Ascending aorta (tissue), 2 donors: ENCODE data around the gene RGSL1. TPM values are rescaled to one million over a fixed set of nuclear protein-coding genes. Genes with fewer than 3 reads are reported as not detected.

Experiments used
- DNase-seq, 2 donors: peaks; one replicate each; pipeline ENCODE4 v3.0.0-alpha.2; 2019; ENCODE audit warnings: low spot score in 2 of 2
- H3K27ac ChIP-seq, 2 donors: fragments of 200-600 bp; sonication (generic); one replicate each; pipeline ENCODE4 v1.5.1; 2016 to 2017; ENCODE audit warnings: mild to moderate bottlenecking in 1 of 2
- H3K27me3 ChIP-seq: fragments of 200-600 bp; sonication (generic); one replicate; pipeline ENCODE4 v1.5.1; 2017
- H3K36me3 ChIP-seq, 2 donors: fragments of 200-600 bp; sonication (generic); one replicate each; pipeline ENCODE4 v1.5.1; 2016
- H3K4me1 ChIP-seq, 2 donors: fragments of 200-600 bp; sonication (generic); one replicate each; pipeline ENCODE4 v1.5.1; 2016 to 2017; ENCODE audit warnings: mild to moderate bottlenecking in 1 of 2
- H3K4me3 ChIP-seq, 2 donors: fragments of 200-600 bp; sonication (generic); one replicate each; pipeline ENCODE4 v1.5.1; 2016 to 2017; ENCODE audit warnings: mild to moderate bottlenecking in 1 of 2
- H3K9me3 ChIP-seq, 2 donors: fragments of 200-600 bp; sonication (generic); one replicate each; pipeline ENCODE4 v1.5.1; 2016
- CTCF ChIP-seq, 3 experiments: fragments of 200-600 bp in 2 of 3; fragments of 450-650 bp in 1 of 3; sonication (generic) in 2 of 3; IDR thresholded peaks; one replicate each; pipeline ENCODE4 v1.5.1; 2016 to 2019; ENCODE audit warnings: antibody characterized with exemption in 3 of 3, mild to moderate bottlenecking in 1 of 3, moderate library complexity in 1 of 3
- intact Hi-C: fragments of 100-400 bp; cut with DNase I; formaldehyde crosslinking; loops from one replicate; pipeline ENCODE4 v1.15.1; 2023
- total RNA-seq: library from RNA; depleted of rRNA; stranded (reverse); fragments of >200 nt; gene quantifications from one replicate; pipeline ENCODE4 v1.1.0, GENCODE V29; 2016

RGSL1 gene
- total RNA-seq, 1 donor from 2014 or later: not detected

DNA sequence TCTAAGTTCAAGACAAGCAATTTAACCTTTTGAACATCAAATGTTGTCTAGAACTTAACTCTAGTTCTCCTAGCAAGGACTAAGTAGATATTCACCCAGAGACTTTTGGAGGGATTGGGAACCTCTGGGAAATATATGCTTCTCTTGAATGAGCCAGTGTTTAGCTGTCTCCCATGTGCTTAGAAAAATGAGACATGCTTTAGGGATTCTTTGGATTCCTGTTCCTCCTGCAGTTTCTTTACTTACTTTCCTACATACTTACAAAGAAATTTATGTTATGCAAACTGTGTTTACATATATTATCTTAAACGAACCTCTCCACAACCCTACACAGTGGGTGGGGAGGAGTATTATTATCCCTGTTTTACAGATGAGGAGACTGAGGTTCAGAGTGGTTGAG is 99.9 kb downstream of the RGSL1 start:
- no peaks in the 10 kb centered on the region for H3K4me1 ChIP-seq
- no peaks in the 10 kb centered on the region for H3K27me3 ChIP-seq
- no peak overlapping the region for H3K4me3 ChIP-seq
- no peaks in the 10 kb centered on the region for H3K9me3 ChIP-seq
- no peaks in the 10 kb centered on the region for H3K36me3 ChIP-seq
- no peak for DNase-seq
- intact Hi-C loops: no loop called here
- TF ChIP-seq CTCF (IDR thresholded peaks at IDR 0.05): no peak
- H3K27ac ChIP-seq: no peak overlapping the region

GRCh38 chr1:182552527-182552926 is 102.6 kb downstream of the RGSL1 start:
- Histone ChIP-seq H3K4me3 (no peak overlapping the region), H3K27ac (no peak overlapping the region), H3K4me1 (no peaks in the 10 kb centered on the region), H3K9me3 (no peaks in the 10 kb centered on the region), H3K36me3 (no peaks in the 10 kb centered on the region), H3K27me3 (no peaks in the 10 kb centered on the region)
- no peak for DNase-seq
- no peak for TF ChIP-seq CTCF (IDR thresholded peaks at IDR 0.05)
- intact Hi-C loops: no loop called here

- DNase-seq: no peak
- Histone ChIP-seq H3K27ac (no peak overlapping the region), H3K4me1 (no peaks in the 10 kb centered on the region), H3K36me3 (no peaks in the 10 kb centered on the region), H3K4me3 (no peak overlapping the region), H3K27me3 (no peaks in the 10 kb centered on the region), H3K9me3 (no peaks in the 10 kb centered on the region)
- no peak for TF ChIP-seq CTCF (IDR thresholded peaks at IDR 0.05)
- intact Hi-C loops: no loop called here
Observed at GRCh38 chr1:182555493-182555892, 105.5 kb downstream of the RGSL1 start.

DNA sequence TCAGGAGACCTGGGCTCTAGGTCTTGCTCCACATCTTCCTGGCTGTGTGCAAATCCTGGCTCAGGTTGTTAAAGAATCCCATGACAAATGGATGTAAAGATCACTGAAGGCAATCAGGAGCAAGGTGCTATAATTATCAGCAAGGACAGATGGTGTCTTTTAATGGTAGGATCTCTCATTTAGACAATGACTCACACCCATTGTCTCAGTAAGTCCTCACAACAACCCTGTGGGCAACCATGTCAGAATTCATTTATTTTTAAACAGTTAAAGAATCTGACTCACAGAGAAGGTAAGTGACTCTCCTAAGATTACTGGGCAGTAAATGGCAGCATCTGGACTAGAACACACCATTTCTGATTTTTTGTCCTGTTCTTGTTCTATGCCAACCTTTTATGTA is 106.3 kb downstream of the RGSL1 start:
- H3K27ac ChIP-seq: no peak overlapping the region
- H3K4me3 ChIP-seq: no peak overlapping the region
- no peaks in the 10 kb centered on the region for H3K4me1 ChIP-seq
- intact Hi-C loops: no loop called here
- no peaks in the 10 kb centered on the region for H3K9me3 ChIP-seq
- TF ChIP-seq CTCF (IDR thresholded peaks at IDR 0.05): no peak
- DNase-seq: no peak
- no peaks in the 10 kb centered on the region for H3K27me3 ChIP-seq
- no peaks in the 10 kb centered on the region for H3K36me3 ChIP-seq

- Histone ChIP-seq H3K4me1 (no peaks in the 10 kb centered on the region), H3K4me3 (no peak overlapping the region), H3K9me3 (no peaks in the 10 kb centered on the region), H3K27ac (no peak overlapping the region), H3K36me3 (no peaks in the 10 kb centered on the region), H3K27me3 (no peaks in the 10 kb centered on the region)
- no peak for TF ChIP-seq CTCF (IDR thresholded peaks at IDR 0.05)
- DNase-seq: no peak
- intact Hi-C loops: no loop called here
Observed at GRCh38 chr1:182560392-182560984, 110.5 kb downstream of the RGSL1 start.

- Histone ChIP-seq H3K27me3 (no peaks in the 10 kb centered on the region), H3K36me3 (no peaks in the 10 kb centered on the region), H3K9me3 (no peaks in the 10 kb centered on the region), H3K4me1 (no peaks in the 10 kb centered on the region), H3K4me3 (no peak overlapping the region), H3K27ac (no peak overlapping the region)
- intact Hi-C loops: no loop called here
- DNase-seq: no peak
- no peak for TF ChIP-seq CTCF (IDR thresholded peaks at IDR 0.05)
Observed at GRCh38 chr1:182561456-182561855, 111.5 kb downstream of the RGSL1 start.
